ENCODE results near the gene MLH3. TPM values are rescaled to one million over a fixed set of nuclear protein-coding genes. Genes with fewer than 3 reads are reported as not detected.

MLH3 gene
- total and polyA plus RNA-seq, 10 of the 15 experiments (the other 5 are each of a cell fraction or from before 2014, with no cell fraction given), result 12.6 to 31.2 (median 19.6) TPM

DNA sequence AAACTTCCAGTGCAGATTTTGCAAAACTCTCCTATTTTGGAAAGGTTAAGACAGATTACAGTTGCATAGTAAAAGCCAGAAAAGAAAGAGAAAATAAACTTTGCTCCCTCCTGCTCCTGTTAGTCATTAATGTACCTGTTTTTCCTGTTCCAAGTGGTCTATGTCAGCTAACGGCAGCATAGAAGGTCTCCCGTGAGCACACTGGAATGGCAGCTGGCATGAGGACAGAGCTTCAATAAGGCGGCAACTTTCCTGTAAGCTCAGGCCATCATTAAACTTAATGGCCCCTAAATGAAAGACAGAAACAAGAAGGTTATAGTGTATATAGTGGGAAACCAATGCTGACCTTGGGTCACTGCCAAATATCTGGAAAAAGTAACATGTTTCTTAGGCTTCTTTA lies 32.6 kb downstream of the MLH3 start:
- peaks cover 0 to 23% of the 10 kb centered on the region in 2 experiments; a peak in 3 of 4 replicates for H3K36me3 ChIP-seq (ENCODE audit: control insufficient read depth in 2 of 2, insufficient read depth in 2 of 2, low read length in 1 of 2)
- SMC1A ChIA-PET (ENCODE audit: uncharacterized antibody, unreplicated experiment), result interaction anchor here (0.6 to 1.6 kb wide), 2 partner anchors 31 to 286 kb away, joined by 4 read pairs; no protein-coding TSS in a partner anchor
- no peaks in the 10 kb centered on the region for H3K27me3 ChIP-seq (replicated peaks in 1 of 2; ENCODE audit: control insufficient read depth in 2 of 2, insufficient read depth in 2 of 2, low read length in 1 of 2)
- no peak for FAIRE-seq
- RAD21 ChIA-PET (ENCODE audit: unreplicated experiment), result interaction anchor here (0.7 to 1.1 kb wide), 2 partner anchors 62 to 71 kb away, joined by 3 to 4 read pairs; no protein-coding TSS in a partner anchor
- no peak overlapping the region for H3K9ac ChIP-seq (ENCODE audit: control insufficient read depth, insufficient read depth, low read length)
- no peak for DNase-seq (ENCODE audit: low read depth, low spot score)
- no peaks in the 10 kb centered on the region for H4K20me1 ChIP-seq (ENCODE audit: control insufficient read depth, insufficient read depth)
- TF ChIP-seq SREBF1 (IDR thresholded peaks at IDR 0.05; ENCODE audit: low read length) (no peak), ZNF24 (IDR thresholded peaks at IDR 0.05) (no peak), ZZZ3 (IDR thresholded peaks at IDR 0.05; ENCODE audit: control insufficient read depth, insufficient read length, low read depth) (no peak)
- TF ChIP-seq, protein P1, sequence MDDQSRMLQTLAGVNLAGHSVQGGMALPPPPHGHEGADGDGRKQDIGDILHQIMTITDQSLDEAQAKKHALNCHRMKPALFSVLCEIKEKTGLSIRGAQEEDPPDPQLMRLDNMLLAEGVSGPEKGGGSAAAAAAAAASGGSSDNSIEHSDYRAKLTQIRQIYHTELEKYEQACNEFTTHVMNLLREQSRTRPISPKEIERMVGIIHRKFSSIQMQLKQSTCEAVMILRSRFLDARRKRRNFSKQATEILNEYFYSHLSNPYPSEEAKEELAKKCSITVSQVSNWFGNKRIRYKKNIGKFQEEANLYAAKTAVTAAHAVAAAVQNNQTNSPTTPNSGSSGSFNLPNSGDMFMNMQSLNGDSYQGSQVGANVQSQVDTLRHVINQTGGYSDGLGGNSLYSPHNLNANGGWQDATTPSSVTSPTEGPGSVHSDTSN (IDR thresholded peaks at IDR 0.05; ENCODE audit: insufficient replicate concordance, low read depth, low read length), result no peak
- TF ChIP-seq, protein P2, sequence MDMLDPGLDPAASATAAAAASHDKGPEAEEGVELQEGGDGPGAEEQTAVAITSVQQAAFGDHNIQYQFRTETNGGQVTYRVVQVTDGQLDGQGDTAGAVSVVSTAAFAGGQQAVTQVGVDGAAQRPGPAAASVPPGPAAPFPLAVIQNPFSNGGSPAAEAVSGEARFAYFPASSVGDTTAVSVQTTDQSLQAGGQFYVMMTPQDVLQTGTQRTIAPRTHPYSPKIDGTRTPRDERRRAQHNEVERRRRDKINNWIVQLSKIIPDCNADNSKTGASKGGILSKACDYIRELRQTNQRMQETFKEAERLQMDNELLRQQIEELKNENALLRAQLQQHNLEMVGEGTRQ (IDR thresholded peaks at IDR 0.05; ENCODE audit: borderline replicate concordance, low read depth, low read length), result no peak
- no peak overlapping the region for H3K27ac ChIP-seq (ENCODE audit: control insufficient read depth, insufficient read depth)
- no peaks in the 10 kb centered on the region for H3K79me2 ChIP-seq (ENCODE audit: control insufficient read depth, insufficient read depth, low read length)
- no peak overlapping the region for H3K4me2 ChIP-seq (ENCODE audit: control insufficient read depth, insufficient read depth)
- CTCF ChIA-PET, result interaction anchor here (0.7 to 1.8 kb wide), 2 partner anchors 15 to 222 kb away, joined by 3 to 7 read pairs; no protein-coding TSS in a partner anchor
- POLR2A ChIA-PET, result interaction anchor here (0.6 kb wide), 1 partner anchor 354 kb away, joined by 3 read pairs; no protein-coding TSS in a partner anchor
- no TSS peak for BruUV-seq (replicated peaks)
- H2AFZ ChIP-seq (ENCODE audit: control insufficient read depth, low read depth, low read length), result no peak overlapping the region
- H3K4me3 ChIP-seq, result no peak overlapping the region
- 98% methylated on average over 3 of the region's 3 CpGs for WGBS (ENCODE audit: insufficient coverage, insufficient replicate concordance, low lambda C conversion rate, missing lambda C conversion rate)
- H3K9me3 ChIP-seq (replicated peaks; ENCODE audit: control insufficient read depth, insufficient read depth, low read length), result no peaks in the 10 kb centered on the region
- intact Hi-C loops (cut with micrococcal nuclease; ENCODE audit: unreplicated experiment), result no loop called here
- H3K4me1 ChIP-seq (ENCODE audit: control insufficient read depth, insufficient read depth, low read length), result no peaks in the 10 kb centered on the region
- ATAC-seq, result no peak
- in situ Hi-C loops (cut with MboI), result no loop called here
